IPS DF 6.9 (cell line): ENCODE measurements around the gene CRYBG3.

Experiments used
- DNase-seq: peaks from one replicate; pipeline ENCODE4 v3.0.0-alpha.2; 2013; ENCODE audit warnings: low read depth, low spot score
- H3K27ac ChIP-seq: one replicate; pipeline ENCODE4 v1.5.1; 2013; ENCODE audit warnings: low read length, control low read depth
- H3K27me3 ChIP-seq: 2 replicates; pipeline ENCODE4 v1.6.1; 2013; ENCODE audit warnings: mild to moderate bottlenecking, low read length; ENCODE audit not compliant: control insufficient read depth, insufficient read depth
- H3K36me3 ChIP-seq: 2 replicates; pipeline ENCODE4 v1.6.1; 2013; ENCODE audit warnings: low read length; ENCODE audit not compliant: control insufficient read depth, insufficient read depth
- H3K4me1 ChIP-seq: 2 replicates; pipeline ENCODE4 v1.6.1; 2013; ENCODE audit warnings: low read length; ENCODE audit not compliant: control insufficient read depth, insufficient read depth
- H3K4me3 ChIP-seq: 2 replicates; pipeline ENCODE4 v1.5.1; 2013; ENCODE audit warnings: mild to moderate bottlenecking, low read length
- H3K9me3 ChIP-seq: 2 replicates; pipeline ENCODE4 v1.6.1; 2013; ENCODE audit warnings: low read length, inconsistent platforms; ENCODE audit not compliant: control insufficient read depth, insufficient read depth
- WGBS: extraction: QIAGEN DNeasy Blood & Tissue Kit; methylation state at CpG from one replicate; pipeline ENCODE4 v1.1.7; 2013; ENCODE audit warnings: mixed read lengths, missing lambda C conversion rate; ENCODE audit not compliant: insufficient read length, insufficient coverage; 5-methylcytosine and 5-hydroxymethylcytosine counted together

Gene CRYBG3

DNA sequence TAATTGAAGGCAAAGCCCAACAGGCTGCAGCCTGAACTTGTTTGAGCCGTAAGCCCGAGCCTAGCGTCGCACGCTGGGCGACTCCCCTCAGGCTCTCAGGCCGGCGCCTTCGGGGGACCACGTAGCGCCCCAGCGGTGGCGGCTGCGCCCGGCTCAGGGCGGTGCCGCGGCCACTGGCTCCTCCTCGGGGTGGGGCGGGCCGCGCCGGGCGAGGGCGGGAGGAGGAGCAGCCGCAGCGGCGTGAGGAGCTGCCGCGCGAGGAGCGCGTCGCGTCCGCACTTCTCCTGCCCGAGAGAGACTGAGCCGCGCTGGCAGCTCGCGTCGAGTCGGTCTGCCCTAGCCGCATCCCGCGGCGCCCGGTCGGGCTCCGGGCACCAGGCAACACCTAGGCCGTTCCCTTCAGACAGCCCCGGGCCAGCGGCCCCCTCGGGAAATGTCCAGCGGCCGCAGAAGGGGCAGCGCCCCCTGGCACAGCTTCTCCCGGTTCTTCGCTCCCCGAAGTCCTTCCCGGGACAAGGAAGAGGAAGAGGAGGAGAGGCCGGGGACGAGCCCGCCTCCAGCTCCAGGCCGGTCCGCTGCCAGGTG, at the start of gene CRYBG3:
Gene CRYBG3, plus strand, starts transcription at position 238 of the 585 bp plus-strand sequence. Its CDS starts 196 bp downstream, at position 434.
- no CpG with 5 or more reads among the region's 66 CpGs for WGBS
- no peak within 1 kb of the TSS for H3K27ac ChIP-seq

DNA sequence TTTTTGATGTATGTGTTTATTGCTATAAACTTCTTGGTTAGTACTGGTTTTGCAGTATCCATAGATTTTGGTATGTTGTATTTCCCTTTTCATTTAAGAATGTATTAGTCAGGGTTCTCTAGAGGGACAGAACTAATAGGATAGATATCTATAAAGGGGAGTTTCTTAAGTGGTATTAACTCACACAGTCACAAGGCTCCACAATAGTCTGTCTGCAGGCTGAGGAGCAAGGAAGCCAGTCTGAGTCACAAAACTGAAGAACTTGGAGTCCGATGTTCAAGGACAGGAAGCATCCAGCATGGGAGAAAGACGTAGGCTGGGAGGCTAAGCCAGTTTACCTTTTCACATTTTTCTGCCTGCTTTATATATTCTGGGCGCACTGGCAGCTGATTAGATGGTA, 48.9 kb upstream of the CRYBG3 start:
- Histone ChIP-seq H3K36me3 (no peaks in the 10 kb centered on the region), H3K27me3 (no peaks in the 10 kb centered on the region), H3K4me3 (no peak overlapping the region), H3K4me1 (no peaks in the 10 kb centered on the region; the same call in 1 of the 2 replicates), H3K27ac (no peak overlapping the region), H3K9me3 (no peaks in the 10 kb centered on the region)
- WGBS, result no CpG with 5 or more reads among the region's 3 CpGs
- no peak for DNase-seq

More for the DNA sequence above, at the start of gene CRYBG3:
- peak within 1 kb of the TSS; percentile 68 for H3K4me3 ChIP-seq
- peak; percentile 43 for DNase-seq
- H3K4me1 ChIP-seq, result 0 out of 2 replicates have a peak, but pooled peaks cover 1% of the 10 kb centered on the region
- no peaks in the 10 kb centered on the region for H3K36me3 ChIP-seq
- no peaks in the 10 kb centered on the region for H3K9me3 ChIP-seq
- H3K27me3 ChIP-seq, result peaks cover 2% of the 10 kb centered on the region; the same call in 1 of the 2 replicates

- H3K4me1 ChIP-seq, result no peaks in the 10 kb centered on the region; the same call in 1 of the 2 replicates
- no peaks in the 10 kb centered on the region for H3K27me3 ChIP-seq
- no peaks in the 10 kb centered on the region for H3K9me3 ChIP-seq
- DNase-seq, result no peak
- no peaks in the 10 kb centered on the region for H3K36me3 ChIP-seq
- H3K27ac ChIP-seq, result no peak overlapping the region
- H3K4me3 ChIP-seq, result no peak overlapping the region
Measured at GRCh38 chr3:97778152-97778551, 43.7 kb upstream of the CRYBG3 start.

GRCh38 chr3:97793420-97794019, 28.3 kb upstream of the CRYBG3 start:
- Histone ChIP-seq H3K9me3 (no peaks in the 10 kb centered on the region), H3K27ac (no peak overlapping the region), H3K4me3 (no peak overlapping the region), H3K27me3 (no peaks in the 10 kb centered on the region), H3K4me1 (no peaks in the 10 kb centered on the region), H3K36me3 (no peaks in the 10 kb centered on the region)
- DNase-seq, result peak; percentile 2

DNA sequence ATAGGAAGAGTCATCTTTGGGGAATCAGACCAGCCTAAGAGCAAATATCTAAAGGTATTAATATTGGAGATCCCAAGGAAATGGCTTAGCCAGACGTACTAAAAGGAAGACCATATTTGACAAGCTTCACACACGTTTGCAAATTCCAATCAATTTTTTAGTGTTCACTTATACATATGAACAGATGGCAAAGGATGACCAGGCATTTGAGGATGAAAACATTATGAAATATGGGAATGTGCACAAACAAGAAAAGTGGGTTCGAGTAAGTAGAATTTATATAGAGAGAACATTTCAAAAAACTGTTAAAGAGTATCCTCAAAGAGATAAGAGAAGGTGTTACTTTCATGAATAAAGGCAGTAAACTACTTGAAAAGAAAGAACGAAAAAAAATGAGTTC, 25.9 kb upstream of the CRYBG3 start:
- no peaks in the 10 kb centered on the region for H3K4me1 ChIP-seq
- no peak overlapping the region for H3K4me3 ChIP-seq
- no peaks in the 10 kb centered on the region for H3K27me3 ChIP-seq
- no peak for DNase-seq
- H3K27ac ChIP-seq, result no peak overlapping the region
- H3K36me3 ChIP-seq, result no peaks in the 10 kb centered on the region
- WGBS, result 100% methylated on average over 2 of the region's 4 CpGs
- H3K9me3 ChIP-seq, result no peaks in the 10 kb centered on the region

DNA sequence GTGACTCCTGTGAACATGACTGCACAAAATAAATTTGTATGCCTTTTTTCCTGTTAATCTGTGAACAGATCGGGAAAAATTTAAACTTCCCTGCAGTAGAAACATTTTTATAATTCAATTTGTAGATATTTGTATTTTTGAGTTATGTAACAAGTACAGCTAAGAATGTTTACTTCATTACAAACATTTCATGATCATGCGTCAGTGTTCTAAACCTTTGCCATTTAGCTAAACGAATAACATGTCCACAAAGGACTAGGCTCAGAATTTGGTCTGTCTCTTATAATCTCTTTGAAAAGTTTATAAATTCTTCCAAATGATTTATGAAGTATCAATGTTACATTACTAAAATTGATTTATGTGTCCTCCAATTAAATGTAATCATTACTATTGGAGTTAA, 17.3 kb upstream of the CRYBG3 start:
- Histone ChIP-seq H3K9me3 (no peaks in the 10 kb centered on the region), H3K36me3 (no peaks in the 10 kb centered on the region), H3K27ac (no peak overlapping the region), H3K4me3 (no peak overlapping the region), H3K4me1 (no peaks in the 10 kb centered on the region), H3K27me3 (no peaks in the 10 kb centered on the region)
- no peak for DNase-seq
- WGBS, result no CpG with 5 or more reads among the region's 3 CpGs

- no peak overlapping the region for H3K27ac ChIP-seq
- H3K36me3 ChIP-seq, result no peaks in the 10 kb centered on the region
- H3K4me3 ChIP-seq, result no peak overlapping the region
- H3K4me1 ChIP-seq, result no peaks in the 10 kb centered on the region
- H3K9me3 ChIP-seq, result no peaks in the 10 kb centered on the region
- no peaks in the 10 kb centered on the region for H3K27me3 ChIP-seq
- no peak for DNase-seq
- WGBS, result no CpG with 5 or more reads among the region's 2 CpGs
Measured at GRCh38 chr3:97810779-97811390, 10.9 kb upstream of the CRYBG3 start.

- no peak for DNase-seq
- Histone ChIP-seq H3K27me3 (no peaks in the 10 kb centered on the region), H3K27ac (no peak overlapping the region), H3K4me3 (no peak overlapping the region), H3K36me3 (no peaks in the 10 kb centered on the region), H3K4me1 (no peaks in the 10 kb centered on the region), H3K9me3 (no peaks in the 10 kb centered on the region)
- no CpG with 5 or more reads among the region's 1 CpG for WGBS
Measured at GRCh38 chr3:97815149-97815917, 6.5 kb upstream of the CRYBG3 start.

GRCh38 chr3:97816811-97817210, 5.0 kb upstream of the CRYBG3 start:
- WGBS, result no CpG with 5 or more reads among the region's 2 CpGs
- no peak for DNase-seq

GRCh38 chr3:97817965-97818364, 3.8 kb upstream of the CRYBG3 start:
- Histone ChIP-seq H3K36me3 (no peaks in the 10 kb centered on the region), H3K27me3 (peaks cover under 1% of the 10 kb centered on the region; the same call in 1 of the 2 replicates), H3K4me3 (no peak overlapping the region), H3K4me1 (no peaks in the 10 kb centered on the region), H3K27ac (no peak overlapping the region), H3K9me3 (no peaks in the 10 kb centered on the region)
- WGBS, result no CpG with 5 or more reads among the region's 3 CpGs
- no peak for DNase-seq

More at GRCh38 chr3:97816811-97817210, 5.0 kb upstream of the CRYBG3 start:
- H3K9me3 ChIP-seq, result no peaks in the 10 kb centered on the region
- no peaks in the 10 kb centered on the region for H3K36me3 ChIP-seq
- H3K27me3 ChIP-seq, result no peaks in the 10 kb centered on the region
- H3K27ac ChIP-seq, result no peak overlapping the region
- H3K4me1 ChIP-seq, result no peaks in the 10 kb centered on the region
- H3K4me3 ChIP-seq, result no peak overlapping the region
